Endodermal cell (in vitro differentiated cells): ENCODE measurements around the gene B3GALNT2. TPM values are rescaled to one million over a fixed set of nuclear protein-coding genes. Genes with fewer than 3 reads are reported as not detected.

Experiments
- DNase-seq: peaks from one replicate; pipeline ENCODE4 v3.0.0-alpha.2; 2017
- H3K27ac ChIP-seq: 2 replicates; pipeline ENCODE4 v1.5.1; 2013; ENCODE audit warnings: mild to moderate bottlenecking, low read depth, low read length, moderate library complexity
- H3K27me3 ChIP-seq: 2 replicates; pipeline ENCODE4 v1.6.1; 2013; ENCODE audit warnings: mild to moderate bottlenecking, low read length, moderate library complexity; ENCODE audit not compliant: insufficient read depth, control insufficient read depth, poor library complexity, severe bottlenecking
- H3K36me3 ChIP-seq: 2 replicates; pipeline ENCODE4 v1.7.0; 2013; ENCODE audit warnings: mild to moderate bottlenecking, low read length, moderate library complexity; ENCODE audit not compliant: control insufficient read depth, insufficient read depth
- H3K4me1 ChIP-seq: one replicate; pipeline ENCODE4 v1.7.0; 2013; ENCODE audit warnings: low read length; ENCODE audit not compliant: control insufficient read depth, insufficient read depth
- H3K4me3 ChIP-seq: 2 replicates; pipeline ENCODE4 v1.5.1; 2013; ENCODE audit warnings: mild to moderate bottlenecking, low read length, moderate library complexity
- H3K9ac ChIP-seq: 2 replicates; pipeline ENCODE4 v1.6.1; 2013; ENCODE audit warnings: mild to moderate bottlenecking, low read length, moderate library complexity; ENCODE audit not compliant: poor library complexity, severe bottlenecking; ENCODE audit errors: extremely low read depth
- H3K9me3 ChIP-seq: 2 replicates; pipeline ENCODE4 v1.6.1; 2013; ENCODE audit warnings: mild to moderate bottlenecking, low read length, moderate library complexity; ENCODE audit not compliant: control insufficient read depth
- H3K27ac Mint-ChIP-seq: 2 replicates; pipeline ENCODE4 v1.8.0; 2020; ENCODE audit warnings: mixed read lengths
- H3K27me3 Mint-ChIP-seq: 2 replicates; pipeline ENCODE4 v1.8.0; 2021; ENCODE audit warnings: mild to moderate bottlenecking, mixed read lengths; ENCODE audit not compliant: insufficient read depth
- H3K36me3 Mint-ChIP-seq: 2 replicates; pipeline ENCODE4 v1.8.0; 2020; ENCODE audit warnings: low read depth, mixed read lengths
- H3K4me1 Mint-ChIP-seq: 2 replicates; pipeline ENCODE4 v1.8.0; 2020; ENCODE audit warnings: mixed read lengths
- H3K4me3 Mint-ChIP-seq: 2 replicates; pipeline ENCODE4 v1.8.0; 2020; ENCODE audit warnings: mild to moderate bottlenecking, moderate library complexity, mixed read lengths
- H3K9me3 Mint-ChIP-seq: 2 replicates; pipeline ENCODE4 v1.8.0; 2020; ENCODE audit warnings: mild to moderate bottlenecking, mixed read lengths
- CTCF ChIP-seq: fragments of 200-600 bp; sonication (generic); conservative IDR thresholded peaks from 2 replicates; pipeline ENCODE4 v1.5.0; 2021; ENCODE audit warnings: antibody characterized with exemption, mild to moderate bottlenecking
- WGBS, 2 experiments: methylation state at CpG; one replicate each; pipeline versions ENCODE4 v1.1.5 to v1.1.7; 2013; ENCODE audit warnings: missing lambda C conversion rate in 2 of 2, mixed read lengths in 1 of 2; ENCODE audit not compliant: insufficient coverage in 1 of 2, insufficient read length in 1 of 2; 5-methylcytosine and 5-hydroxymethylcytosine counted together
- total RNA-seq, 2 donors: library from RNA; stranded (reverse); fragmentation: NEBNext Ultra II Directional in 1 of 2; extraction: Animal tissue kit (Norgen Biotek cat#: 25700) in 1 of 2; gene quantifications; 2 replicates in 1 of 2; 3 replicates in 1 of 2; pipeline ENCODE4 v1.2.1, GENCODE V29; 2021

The B3GALNT2 gene
- total RNA-seq, 2 donors from 2014 or later, result 33.0 to 34.3 TPM

DNA sequence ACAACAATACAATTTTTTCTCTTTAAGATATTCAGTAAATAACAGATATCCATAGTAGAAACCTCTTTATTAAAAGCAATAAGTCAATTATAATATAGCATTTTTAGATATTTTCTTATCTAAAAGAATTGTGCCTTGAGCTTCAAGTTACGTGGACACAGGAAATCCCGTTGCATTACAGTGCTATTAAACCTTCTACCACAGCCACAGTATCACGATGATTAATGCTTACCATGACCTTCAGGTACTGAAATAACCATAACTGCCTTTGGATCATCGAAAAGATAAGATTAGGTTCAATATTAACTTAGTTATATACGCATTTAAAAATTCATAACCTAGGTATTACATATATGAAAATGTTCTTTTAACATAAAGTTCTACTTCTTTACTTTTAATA lies 17.9 kb downstream of the B3GALNT2 start:
- H3K27me3 Mint-ChIP-seq, result no peaks in the 10 kb centered on the region
- no peaks in the 10 kb centered on the region for H3K27me3 ChIP-seq
- H3K9me3 Mint-ChIP-seq, result no peaks in the 10 kb centered on the region
- H3K36me3 Mint-ChIP-seq, result peaks cover 55% of the 10 kb centered on the region
- H3K36me3 ChIP-seq, result peaks cover 49% of the 10 kb centered on the region
- H3K4me1 Mint-ChIP-seq, result no peaks in the 10 kb centered on the region
- H3K27ac ChIP-seq, result no peak overlapping the region
- H3K4me3 Mint-ChIP-seq, result no peak overlapping the region
- H3K27ac Mint-ChIP-seq, result no peak overlapping the region
- no peak for TF ChIP-seq CTCF
- no peak overlapping the region for H3K9ac ChIP-seq
- H3K9me3 ChIP-seq, result peaks cover 20% of the 10 kb centered on the region
- WGBS, 2 experiments, result 98 to 100% methylated on average over 2 to 4 of the region's 5 CpGs
- DNase-seq, result no peak
- H3K4me3 ChIP-seq, result no peak overlapping the region
- H3K4me1 ChIP-seq, result no peaks in the 10 kb centered on the region

- Histone ChIP-seq H3K9me3 (peaks cover 20% of the 10 kb centered on the region), H3K9ac (no peak overlapping the region), H3K4me1 (no peaks in the 10 kb centered on the region), H3K4me3 (no peak overlapping the region), H3K27ac (no peak overlapping the region), H3K27me3 (no peaks in the 10 kb centered on the region), H3K36me3 (peaks cover 54% of the 10 kb centered on the region)
- no peak for TF ChIP-seq CTCF
- no peak overlapping the region for H3K27ac Mint-ChIP-seq
- H3K4me1 Mint-ChIP-seq, result no peaks in the 10 kb centered on the region
- no peak overlapping the region for H3K4me3 Mint-ChIP-seq
- H3K9me3 Mint-ChIP-seq, result no peaks in the 10 kb centered on the region
- no peaks in the 10 kb centered on the region for H3K27me3 Mint-ChIP-seq
- peaks cover 58% of the 10 kb centered on the region for H3K36me3 Mint-ChIP-seq
- DNase-seq, result no peak
- WGBS, 2 experiments, result 86 to 100% methylated on average over 1 to 2 of the region's 2 CpGs
Measured at GRCh38 chr1:235485558-235485957, 18.7 kb downstream of the B3GALNT2 start.

GRCh38 chr1:235483090-235483489 lies 21.2 kb downstream of the B3GALNT2 start:
- Histone ChIP-seq H3K4me3 (no peak overlapping the region), H3K27ac (no peak overlapping the region), H3K9me3 (peaks cover 20% of the 10 kb centered on the region), H3K36me3 (peaks cover 60% of the 10 kb centered on the region), H3K9ac (no peak overlapping the region), H3K4me1 (no peaks in the 10 kb centered on the region), H3K27me3 (no peaks in the 10 kb centered on the region)
- WGBS, 2 experiments, result 99 to 100% methylated on average over 1 to 5 of the region's 5 CpGs
- H3K4me3 Mint-ChIP-seq, result no peak overlapping the region
- H3K27ac Mint-ChIP-seq, result no peak overlapping the region
- H3K27me3 Mint-ChIP-seq, result no peaks in the 10 kb centered on the region
- DNase-seq, result no peak
- TF ChIP-seq CTCF, result no peak
- H3K4me1 Mint-ChIP-seq, result no peaks in the 10 kb centered on the region
- H3K36me3 Mint-ChIP-seq, result peaks cover 65% of the 10 kb centered on the region
- no peaks in the 10 kb centered on the region for H3K9me3 Mint-ChIP-seq
